ENCODE measurements around the gene CBR3. TPM values are rescaled to one million over a fixed set of nuclear protein-coding genes. Genes with fewer than 3 reads are reported as not detected.

The CBR3 gene
- total RNA-seq, 4 donors from 2014 or later: 3.4 to 5.1 TPM; not detected in 2

- H3K4me3 ChIP-seq: no peak overlapping the region
- H3K4me1 ChIP-seq: peaks cover 0 to 11% (median 2%) of the 10 kb centered on the region in 4 donors
- peaks cover 11% of the 10 kb centered on the region for H3K27me3 ChIP-seq
- H3K9me3 ChIP-seq: no peaks in the 10 kb centered on the region
- in situ Hi-C loops (cut with MboI; ENCODE audit: low pct_ligation_motif_present in 1 of 4, low pct_unique_long_range_greater_than_20kb in 1 of 4, low sequenced_read_pairs in 3 of 4): no loop called here
- no peak for DNase-seq
- intact Hi-C loops (cut with DNase I; ENCODE audit: low total_unique reads): no loop called here
- no peaks in the 10 kb centered on the region for H3K36me3 ChIP-seq
- TF ChIP-seq, protein P1, sequence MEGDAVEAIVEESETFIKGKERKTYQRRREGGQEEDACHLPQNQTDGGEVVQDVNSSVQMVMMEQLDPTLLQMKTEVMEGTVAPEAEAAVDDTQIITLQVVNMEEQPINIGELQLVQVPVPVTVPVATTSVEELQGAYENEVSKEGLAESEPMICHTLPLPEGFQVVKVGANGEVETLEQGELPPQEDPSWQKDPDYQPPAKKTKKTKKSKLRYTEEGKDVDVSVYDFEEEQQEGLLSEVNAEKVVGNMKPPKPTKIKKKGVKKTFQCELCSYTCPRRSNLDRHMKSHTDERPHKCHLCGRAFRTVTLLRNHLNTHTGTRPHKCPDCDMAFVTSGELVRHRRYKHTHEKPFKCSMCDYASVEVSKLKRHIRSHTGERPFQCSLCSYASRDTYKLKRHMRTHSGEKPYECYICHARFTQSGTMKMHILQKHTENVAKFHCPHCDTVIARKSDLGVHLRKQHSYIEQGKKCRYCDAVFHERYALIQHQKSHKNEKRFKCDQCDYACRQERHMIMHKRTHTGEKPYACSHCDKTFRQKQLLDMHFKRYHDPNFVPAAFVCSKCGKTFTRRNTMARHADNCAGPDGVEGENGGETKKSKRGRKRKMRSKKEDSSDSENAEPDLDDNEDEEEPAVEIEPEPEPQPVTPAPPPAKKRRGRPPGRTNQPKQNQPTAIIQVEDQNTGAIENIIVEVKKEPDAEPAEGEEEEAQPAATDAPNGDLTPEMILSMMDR (IDR thresholded peaks at IDR 0.05): no peak
- TF ChIP-seq EP300 (IDR thresholded peaks at IDR 0.05; ENCODE audit: low read depth) (no peak), POLR2AphosphoS5 (IDR thresholded peaks at IDR 0.05) (no peak), POLR2A (IDR thresholded peaks at IDR 0.05) (no peak)
- no peak overlapping the region for H3K27ac ChIP-seq
- WGBS, 2 donors (ENCODE audit: low coverage in 1 of 2): 48 to 58% methylated on average over 6 of the region's 6 CpGs
Observed at GRCh38 chr21:36100971-36101641, 33.8 kb upstream of the CBR3 start.

GRCh38 chr21:36103434-36103833 lies 31.4 kb upstream of the CBR3 start:
- no peak for DNase-seq
- Histone ChIP-seq H3K9me3 (no peaks in the 10 kb centered on the region), H3K36me3 (no peaks in the 10 kb centered on the region), H3K27me3 (peaks cover 14% of the 10 kb centered on the region), H3K27ac (no peak overlapping the region), H3K4me3 (no peak overlapping the region), H3K4me1 (peaks cover 0 to 11% (median 2%) of the 10 kb centered on the region in 4 donors)
- in situ Hi-C loops (cut with MboI; ENCODE audit: low pct_ligation_motif_present in 1 of 4, low pct_unique_long_range_greater_than_20kb in 1 of 4, low sequenced_read_pairs in 3 of 4) (no loop called here), intact Hi-C loops (cut with DNase I; ENCODE audit: low total_unique reads) (no loop called here)
- TF ChIP-seq, protein P1 (IDR thresholded peaks at IDR 0.05): no peak
- TF ChIP-seq EP300 (IDR thresholded peaks at IDR 0.05; ENCODE audit: low read depth): no peak
- no peak for TF ChIP-seq POLR2AphosphoS5 (IDR thresholded peaks at IDR 0.05)
- no peak for TF ChIP-seq POLR2A (IDR thresholded peaks at IDR 0.05)

GRCh38 chr21:36104317-36105300 lies 30.3 kb upstream of the CBR3 start:
- in situ Hi-C loops (cut with MboI; ENCODE audit: low pct_ligation_motif_present in 1 of 4, low pct_unique_long_range_greater_than_20kb in 1 of 4, low sequenced_read_pairs in 3 of 4) (no loop called here), intact Hi-C loops (cut with DNase I; ENCODE audit: low total_unique reads) (no loop called here)
- Histone ChIP-seq H3K36me3 (no peaks in the 10 kb centered on the region), H3K4me3 (no peak overlapping the region), H3K9me3 (no peaks in the 10 kb centered on the region), H3K27me3 (peaks cover 14% of the 10 kb centered on the region), H3K4me1 (peaks cover 0 to 11% (median 2%) of the 10 kb centered on the region in 4 donors), H3K27ac (no peak overlapping the region)
- WGBS, 2 donors (ENCODE audit: low coverage in 1 of 2): 45 to 59% methylated on average over 13 to 29 of the region's 29 CpGs
- peak; percentile 34 for DNase-seq
- no peak for TF ChIP-seq POLR2AphosphoS5 (IDR thresholded peaks at IDR 0.05)
- TF ChIP-seq, protein P1 (IDR thresholded peaks at IDR 0.05): peak; percentile 32 to 55 (median 37)
- no peak for TF ChIP-seq EP300 (IDR thresholded peaks at IDR 0.05; ENCODE audit: low read depth)
- no peak for TF ChIP-seq POLR2A (IDR thresholded peaks at IDR 0.05)

DNA sequence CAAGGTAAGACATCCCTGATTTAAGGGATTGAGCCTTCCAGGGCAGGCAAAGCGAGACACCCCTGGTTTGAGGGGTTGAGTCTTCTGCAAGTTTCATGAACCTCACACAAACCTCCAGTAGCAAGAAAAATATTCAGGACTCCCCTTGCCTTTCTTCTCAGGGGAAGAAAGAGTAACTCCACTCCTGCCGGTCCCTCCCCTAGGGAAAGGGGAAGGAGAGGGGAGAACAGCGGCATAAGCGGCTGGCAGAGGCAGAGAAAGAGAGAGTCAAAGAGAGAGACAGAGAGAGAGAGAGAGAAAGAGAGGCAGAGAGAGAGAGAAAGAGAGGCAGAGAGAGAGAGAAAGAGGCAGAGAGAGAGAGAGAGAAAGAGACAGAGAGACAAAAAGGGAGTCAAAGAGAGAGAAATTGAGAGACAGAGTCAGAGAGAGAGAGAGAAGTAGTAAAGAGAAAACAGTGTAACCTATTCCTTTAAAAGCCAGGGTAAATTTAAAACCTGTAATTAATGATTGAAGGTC lies 29.5 kb upstream of the CBR3 start:
- Histone ChIP-seq H3K27ac (no peak overlapping the region), H3K36me3 (no peaks in the 10 kb centered on the region), H3K27me3 (peaks cover 14% of the 10 kb centered on the region), H3K9me3 (no peaks in the 10 kb centered on the region), H3K4me1 (peaks cover 0 to 11% (median 2%) of the 10 kb centered on the region in 4 donors), H3K4me3 (no peak overlapping the region)
- intact Hi-C loops (cut with DNase I; ENCODE audit: low total_unique reads) (no loop called here), in situ Hi-C loops (cut with MboI; ENCODE audit: low pct_ligation_motif_present in 1 of 4, low pct_unique_long_range_greater_than_20kb in 1 of 4, low sequenced_read_pairs in 3 of 4) (no loop called here)
- 76% methylated on average over 4 of the region's 4 CpGs; no CpG with 5 or more reads in 1 of the 2 donors for WGBS, 2 donors (ENCODE audit: low coverage in 1 of 2)
- TF ChIP-seq, protein P1 (IDR thresholded peaks at IDR 0.05): no peak
- no peak for TF ChIP-seq POLR2A (IDR thresholded peaks at IDR 0.05)
- TF ChIP-seq POLR2AphosphoS5 (IDR thresholded peaks at IDR 0.05): no peak
- no peak for TF ChIP-seq EP300 (IDR thresholded peaks at IDR 0.05; ENCODE audit: low read depth)
- DNase-seq: no peak

Measured in transverse colon (tissue), 4 donors.